ENCODE data around the gene IL3.

IL3 gene

GRCh38 chr5:132057498-132058255 is 2.8 kb upstream of the IL3 start:
- DNase-seq = no peak

DNA sequence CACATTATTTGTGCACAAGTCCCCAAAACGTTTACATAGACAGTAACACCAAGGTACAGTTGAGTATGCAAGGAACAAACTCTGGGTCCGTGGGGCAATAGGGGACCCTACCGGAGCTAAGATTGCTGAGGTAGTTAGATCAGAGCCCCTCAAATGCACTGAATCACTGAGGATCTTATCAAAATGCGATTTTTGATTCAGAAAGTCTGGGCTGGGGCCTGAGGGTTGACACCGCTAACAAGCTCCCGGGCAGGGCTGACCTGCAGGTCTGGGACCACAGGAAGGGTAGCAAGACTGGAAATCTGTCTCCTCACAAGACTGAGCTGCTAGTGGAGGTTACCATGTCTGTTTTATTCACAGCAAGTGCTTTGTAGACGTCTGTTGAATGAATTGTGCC is 1.8 kb upstream of the IL3 start:
- DNase-seq = no peak

DNA sequence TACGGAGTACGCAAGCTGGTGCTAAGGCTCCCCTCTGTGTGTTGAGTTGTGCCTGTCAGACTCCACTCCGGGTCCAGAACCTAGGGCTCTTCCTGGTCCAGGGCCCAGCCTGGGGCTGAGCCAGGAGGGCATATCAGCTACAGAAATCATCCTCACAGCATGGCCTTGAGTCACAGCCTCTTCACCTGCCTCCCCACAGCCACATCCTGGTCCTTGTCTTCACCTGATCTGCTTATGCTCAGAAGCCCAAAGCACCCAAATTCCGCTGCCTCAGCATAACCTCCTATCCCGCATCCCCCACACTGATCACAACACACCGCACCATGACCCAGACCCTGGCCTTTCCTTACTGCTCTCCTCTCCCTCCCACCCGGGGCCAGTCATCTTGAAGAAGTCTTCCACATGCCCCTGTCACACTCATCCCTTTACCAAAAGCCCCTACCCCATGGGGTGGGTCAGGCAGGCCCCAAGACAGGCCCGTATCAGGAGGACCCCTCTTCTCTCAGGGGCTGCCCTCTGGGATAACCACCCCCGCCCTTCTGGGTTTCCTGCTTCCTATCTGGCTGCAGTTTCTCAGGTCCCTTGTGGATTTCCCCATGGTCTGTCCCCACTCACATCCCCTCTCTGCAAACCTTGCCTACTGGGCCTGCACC is 1.3 kb upstream of the IL3 start:
- DNase-seq = no peak

DNA sequence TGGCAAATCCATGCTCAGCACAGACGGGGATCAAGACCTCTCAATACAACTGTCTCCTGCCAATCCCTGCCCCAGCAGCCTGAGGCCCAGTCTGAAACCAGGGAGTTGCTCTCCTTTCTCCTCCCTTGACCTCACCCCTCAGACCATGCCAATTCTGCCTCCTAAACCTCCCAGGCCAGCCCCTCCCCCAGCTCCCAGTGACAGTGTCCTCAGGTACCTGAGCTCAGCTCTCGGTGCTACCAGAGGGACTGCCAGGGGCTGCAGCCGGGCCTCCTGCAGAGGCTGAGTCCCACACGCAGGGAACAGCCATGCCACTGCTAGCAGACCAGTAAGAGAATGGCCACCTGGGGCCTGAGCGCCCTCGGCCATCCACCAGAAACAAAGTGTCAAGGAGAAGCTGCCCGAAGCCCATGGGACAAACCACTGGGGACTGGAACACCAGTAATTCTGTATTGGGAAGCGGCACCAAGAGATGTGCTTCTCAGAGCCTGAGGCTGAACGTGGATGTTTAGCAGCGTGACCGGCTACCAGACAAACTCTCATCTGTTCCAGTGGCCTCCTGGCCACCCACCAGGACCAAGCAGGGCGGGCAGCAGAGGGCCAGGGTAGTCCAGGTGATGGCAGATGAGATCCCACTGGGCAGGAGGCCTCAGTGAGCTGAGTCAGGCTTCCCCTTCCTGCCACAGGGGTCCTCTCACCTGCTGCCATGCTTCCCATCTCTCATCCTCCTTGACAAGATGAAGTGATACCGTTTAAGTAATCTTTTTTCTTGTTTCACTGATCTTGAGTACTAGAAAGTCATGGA is 557 bp upstream of the IL3 start:
- DNase-seq = no peak

GRCh38 chr5:132063090-132063911 is 2.8 kb downstream of the IL3 start:
- DNase-seq = peak; percentile 53 to 69

GRCh38 chr5:132064140-132064539 is 3.7 kb downstream of the IL3 start:
- DNase-seq = no peak

DNA sequence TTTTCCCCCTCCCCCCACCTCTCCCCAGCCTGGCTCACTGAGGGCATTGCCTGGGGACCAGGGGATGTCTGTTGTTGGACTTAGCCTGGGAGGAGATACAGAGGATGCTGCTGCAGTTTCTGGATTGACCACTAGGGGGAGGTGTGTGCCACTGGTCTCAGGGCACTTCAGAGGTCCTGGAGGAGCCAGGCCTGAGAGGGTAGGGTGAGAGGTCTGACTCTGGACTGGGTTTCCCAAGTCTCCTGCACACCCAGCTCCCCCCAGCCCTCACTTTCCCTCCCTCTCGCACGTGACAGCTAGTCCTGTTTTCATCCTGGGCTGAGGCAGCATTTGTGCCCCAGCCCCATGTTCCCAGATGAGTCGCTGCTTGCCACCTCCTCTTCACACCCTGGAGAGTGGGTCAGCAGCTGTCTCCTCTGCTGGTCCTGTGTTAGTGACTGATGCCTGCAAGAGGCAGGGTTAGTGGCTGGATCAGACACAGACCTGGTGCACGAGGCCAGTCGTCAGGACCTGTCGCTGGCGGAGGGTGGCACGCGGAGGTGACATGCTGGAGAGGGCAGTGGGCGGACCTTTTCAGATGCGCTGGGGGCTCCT is 4.4 kb downstream of the IL3 start:
- DNase-seq = peak; percentile 64 to 79

- DNase-seq = peak; percentile 60 to 61
Observed at GRCh38 chr5:132065351-132065937, 5.0 kb downstream of the IL3 start.

GRCh38 chr5:132065951-132066701 is 5.7 kb downstream of the IL3 start:
- DNase-seq = no peak

GRCh38 chr5:132066871-132067270 is 6.4 kb downstream of the IL3 start:
- DNase-seq = no peak

DNA sequence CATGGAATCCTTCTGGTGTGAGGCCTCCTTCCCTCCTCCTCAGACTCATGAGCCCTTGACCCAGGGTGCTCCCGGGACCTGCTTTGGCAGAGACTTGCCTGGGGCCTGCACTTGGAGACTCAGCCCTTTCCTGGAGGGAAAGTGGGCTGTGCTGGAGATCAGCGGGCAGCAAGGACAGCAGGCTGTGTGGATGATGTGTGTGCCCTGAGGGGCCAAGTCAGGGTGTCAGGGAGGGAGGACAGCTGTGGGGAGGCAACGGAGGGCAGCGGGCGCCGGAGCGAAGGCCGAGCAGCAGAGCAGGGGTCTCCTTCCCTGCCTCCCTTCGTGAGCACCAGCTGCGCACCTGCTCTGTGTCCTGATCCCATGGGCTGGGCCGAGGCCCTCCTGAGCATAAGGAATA is 7.0 kb downstream of the IL3 start:
- DNase-seq = no peak

- no peak for DNase-seq
Observed at GRCh38 chr5:132067941-132068808, 7.7 kb downstream of the IL3 start.

DNA sequence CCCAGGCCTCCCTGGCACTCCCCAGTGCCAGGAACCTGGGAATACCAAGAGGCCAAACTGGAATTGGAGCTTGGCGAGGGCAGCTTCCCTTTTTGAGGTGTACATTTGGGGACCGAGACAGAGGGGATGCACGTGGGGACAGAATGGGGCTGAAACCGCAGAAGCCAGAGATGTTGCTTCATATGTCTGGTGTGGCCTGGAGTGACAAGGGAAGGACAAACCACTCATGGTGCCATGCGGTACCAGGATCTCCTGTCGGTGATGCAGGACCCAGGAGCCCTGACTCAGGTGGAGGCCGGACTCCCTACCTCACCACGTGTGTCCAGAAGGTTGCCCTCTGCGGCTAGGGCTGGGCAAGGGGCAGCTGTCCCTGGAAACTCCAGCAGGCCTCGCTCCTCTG is 9.1 kb downstream of the IL3 start:
- no peak for DNase-seq

DNA sequence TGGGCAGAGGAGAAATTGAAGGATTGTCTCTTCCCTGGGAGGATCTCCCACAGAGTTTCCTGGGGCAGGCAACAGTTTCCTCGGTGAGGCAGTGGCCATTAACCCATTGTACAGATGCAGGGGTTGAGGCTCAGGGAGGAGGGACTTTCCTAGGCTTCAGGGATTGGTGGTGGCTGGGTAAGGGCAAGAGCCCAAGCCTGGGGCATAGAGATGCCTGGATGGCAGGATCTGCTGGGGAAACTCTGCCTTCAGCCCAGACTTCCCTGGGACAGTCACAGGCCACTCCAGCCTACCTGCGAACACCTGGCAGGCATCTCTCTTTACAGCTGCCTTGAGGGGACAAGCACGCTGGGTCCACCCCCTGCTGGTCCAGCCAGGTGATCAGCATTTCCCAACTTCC is 9.5 kb downstream of the IL3 start:
- no peak for DNase-seq

DNA sequence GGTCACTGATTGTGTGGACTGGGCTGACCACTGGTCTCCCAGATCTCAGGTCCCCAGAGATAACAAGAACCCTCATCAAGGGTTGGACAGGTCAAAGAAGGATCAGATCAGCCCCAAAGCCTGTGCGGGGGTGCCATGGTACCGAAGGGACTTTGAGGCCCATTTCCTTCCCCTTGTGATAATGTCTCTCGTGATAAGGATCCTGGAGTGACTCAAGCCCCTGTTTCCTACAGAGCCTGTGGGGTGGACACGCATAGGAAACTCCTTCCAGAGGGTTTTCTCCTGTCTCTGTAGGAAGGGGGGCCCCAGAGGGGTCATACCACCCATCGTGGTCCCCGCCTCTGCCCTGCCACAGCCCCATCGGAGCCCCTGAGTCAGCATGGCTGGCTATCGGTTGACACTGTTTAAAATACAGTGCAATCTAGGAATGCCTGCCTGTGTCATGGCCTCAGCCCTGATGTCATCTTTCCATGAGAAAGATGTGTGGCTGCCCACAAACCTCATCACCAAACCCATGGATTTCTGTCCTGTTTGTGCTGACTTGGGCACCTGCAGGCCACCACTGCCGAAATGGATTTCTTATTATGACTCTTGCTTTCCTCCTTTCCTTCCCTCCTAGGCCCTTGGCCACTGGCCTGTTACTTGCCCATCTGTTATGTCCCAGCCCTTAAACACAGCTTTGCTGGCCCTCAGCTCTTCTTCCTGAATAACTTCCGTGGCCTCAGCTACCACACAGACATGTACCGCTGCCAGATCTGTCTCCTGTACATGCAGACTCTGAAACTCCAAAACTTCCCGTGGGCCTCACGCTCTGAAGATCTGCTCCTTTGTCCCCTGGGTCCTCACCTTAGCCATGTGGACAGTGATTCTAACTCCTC is 10.2 kb downstream of the IL3 start:
- DNase-seq = no peak

- DNase-seq = no peak
Observed at GRCh38 chr5:132071338-132071707, 10.9 kb downstream of the IL3 start.

DNA sequence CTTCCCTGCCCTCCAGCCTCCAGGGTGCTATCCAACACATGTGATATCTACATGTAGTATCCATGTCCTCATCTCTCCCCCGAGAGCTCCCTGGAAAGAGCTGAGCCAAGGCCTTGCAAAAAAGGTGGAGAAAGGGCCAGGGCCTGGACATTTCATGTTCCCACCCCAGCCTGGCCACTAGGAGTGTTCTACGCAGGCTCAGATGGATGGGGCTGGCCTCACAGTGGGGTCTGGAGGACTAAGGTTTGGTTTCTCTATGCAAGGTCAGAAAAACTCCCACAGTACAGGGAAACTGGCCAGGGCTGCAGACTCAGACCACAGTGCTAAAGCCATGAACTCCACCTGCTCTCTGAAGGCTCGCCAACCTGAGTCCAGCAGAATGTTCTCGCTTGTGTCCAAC is 11.6 kb downstream of the IL3 start:
- no peak for DNase-seq

DNA sequence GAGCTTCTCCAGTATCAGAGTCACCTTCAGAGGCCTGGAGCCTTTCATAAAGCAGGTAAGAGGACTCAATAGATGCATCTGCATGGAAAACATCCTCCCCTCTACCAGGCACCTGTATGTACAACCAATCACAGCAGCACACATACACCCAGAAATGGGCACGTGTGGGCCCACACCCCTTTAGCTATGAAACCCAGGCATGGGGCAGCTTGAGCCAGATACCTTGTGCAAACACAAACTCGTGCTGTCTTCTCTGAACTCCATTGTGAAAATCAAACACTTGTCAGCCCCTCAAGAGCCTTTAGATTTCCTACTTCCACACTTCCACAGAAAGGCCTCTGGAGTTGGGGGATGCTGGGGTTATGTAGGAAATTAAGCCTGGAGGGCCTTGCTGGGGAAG is 12.1 kb downstream of the IL3 start:
- DNase-seq = no peak

DNA sequence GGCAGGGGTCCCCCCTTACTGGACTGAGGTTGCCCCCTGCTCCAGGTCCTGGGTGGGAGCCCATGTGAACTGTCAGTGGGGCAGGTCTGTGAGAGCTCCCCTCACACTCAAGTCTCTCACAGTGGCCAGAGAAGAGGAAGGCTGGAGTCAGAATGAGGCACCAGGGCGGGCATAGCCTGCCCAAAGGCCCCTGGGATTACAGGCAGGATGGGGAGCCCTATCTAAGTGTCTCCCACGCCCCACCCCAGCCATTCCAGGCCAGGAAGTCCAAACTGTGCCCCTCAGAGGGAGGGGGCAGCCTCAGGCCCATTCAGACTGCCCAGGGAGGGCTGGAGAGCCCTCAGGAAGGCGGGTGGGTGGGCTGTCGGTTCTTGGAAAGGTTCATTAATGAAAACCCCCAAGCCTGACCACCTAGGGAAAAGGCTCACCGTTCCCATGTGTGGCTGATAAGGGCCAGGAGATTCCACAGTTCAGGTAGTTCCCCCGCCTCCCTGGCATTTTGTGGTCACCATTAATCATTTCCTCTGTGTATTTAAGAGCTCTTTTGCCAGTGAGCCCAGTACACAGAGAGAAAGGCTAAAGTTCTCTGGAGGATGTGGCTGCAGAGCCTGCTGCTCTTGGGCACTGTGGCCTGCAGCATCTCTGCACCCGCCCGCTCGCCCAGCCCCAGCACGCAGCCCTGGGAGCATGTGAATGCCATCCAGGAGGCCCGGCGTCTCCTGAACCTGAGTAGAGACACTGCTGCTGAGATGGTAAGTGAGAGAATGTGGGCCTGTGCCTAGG is 13.0 kb downstream of the IL3 start, which contains the start of gene CSF2:
CSF2 (plus strand) TSS at position 559 of the 783 bp plus-strand sequence; CDS start at position 594, 35 bp downstream.
- DNase-seq = no peak
